ENCODE data around the gene LDB2. TPM values are rescaled to one million over a fixed set of nuclear protein-coding genes. Genes with fewer than 3 reads are reported as not detected.

Gene LDB2
- total RNA-seq, 2 experiments from 2014 or later: not detected

DNA sequence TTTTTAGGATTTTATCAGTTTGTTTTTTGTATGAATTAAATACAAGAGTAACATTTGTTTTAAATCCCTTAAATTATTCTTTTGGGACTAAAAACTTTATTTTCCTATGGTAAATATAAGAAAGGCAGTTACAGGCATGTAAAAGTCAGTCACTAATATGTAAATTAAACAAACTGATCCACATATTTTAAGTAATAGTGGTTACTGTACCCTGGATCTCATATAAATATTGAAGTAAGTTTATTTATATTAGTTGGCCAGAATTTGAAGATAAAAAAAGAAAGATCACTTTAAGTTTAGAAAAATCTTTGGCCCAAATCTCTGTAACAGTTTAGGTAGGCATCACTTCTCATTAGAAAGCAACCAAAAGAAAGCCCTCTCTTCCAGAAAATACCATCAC lies 45.8 kb downstream of the LDB2 start:
- TF ChIP-seq, protein P1, sequence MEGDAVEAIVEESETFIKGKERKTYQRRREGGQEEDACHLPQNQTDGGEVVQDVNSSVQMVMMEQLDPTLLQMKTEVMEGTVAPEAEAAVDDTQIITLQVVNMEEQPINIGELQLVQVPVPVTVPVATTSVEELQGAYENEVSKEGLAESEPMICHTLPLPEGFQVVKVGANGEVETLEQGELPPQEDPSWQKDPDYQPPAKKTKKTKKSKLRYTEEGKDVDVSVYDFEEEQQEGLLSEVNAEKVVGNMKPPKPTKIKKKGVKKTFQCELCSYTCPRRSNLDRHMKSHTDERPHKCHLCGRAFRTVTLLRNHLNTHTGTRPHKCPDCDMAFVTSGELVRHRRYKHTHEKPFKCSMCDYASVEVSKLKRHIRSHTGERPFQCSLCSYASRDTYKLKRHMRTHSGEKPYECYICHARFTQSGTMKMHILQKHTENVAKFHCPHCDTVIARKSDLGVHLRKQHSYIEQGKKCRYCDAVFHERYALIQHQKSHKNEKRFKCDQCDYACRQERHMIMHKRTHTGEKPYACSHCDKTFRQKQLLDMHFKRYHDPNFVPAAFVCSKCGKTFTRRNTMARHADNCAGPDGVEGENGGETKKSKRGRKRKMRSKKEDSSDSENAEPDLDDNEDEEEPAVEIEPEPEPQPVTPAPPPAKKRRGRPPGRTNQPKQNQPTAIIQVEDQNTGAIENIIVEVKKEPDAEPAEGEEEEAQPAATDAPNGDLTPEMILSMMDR (conservative IDR thresholded peaks at IDR 0.05; ENCODE audit: low read length): no peak
- TF ChIP-seq EZH2phosphoT487 (IDR thresholded peaks at IDR 0.05; ENCODE audit: borderline replicate concordance, low read depth, low read length): no peak
- H4K20me1 ChIP-seq (ENCODE audit: insufficient read depth, low read length): no peaks in the 10 kb centered on the region
- H3K27ac ChIP-seq (ENCODE audit: low read depth, low read length, poor library complexity, severe bottlenecking): no peak overlapping the region
- H3K4me1 ChIP-seq (ENCODE audit: insufficient read depth, low read length, poor library complexity, severe bottlenecking): no peaks in the 10 kb centered on the region
- ChIA-PET CTCF (ENCODE audit: unreplicated experiment) (no interaction called here), POLR2A (no interaction called here)
- no peaks in the 10 kb centered on the region for H3K9me3 ChIP-seq (ENCODE audit: low read length)
- H3K9me2 ChIP-seq (ENCODE audit: insufficient read depth, low read length): no peaks in the 10 kb centered on the region
- no peaks in the 10 kb centered on the region for H3K79me2 ChIP-seq (ENCODE audit: insufficient read depth, low read depth, low read length)
- no peak overlapping the region for H3K4me3 ChIP-seq (ENCODE audit: low read depth, low read length, poor library complexity, severe bottlenecking)
- H2AFZ ChIP-seq (ENCODE audit: low read length): no peak overlapping the region
- intact Hi-C loops (cut with micrococcal nuclease; ENCODE audit: unreplicated experiment): no loop called here
- DNase-seq (ENCODE audit: low spot score): no peak
- H3K36me3 ChIP-seq (ENCODE audit: insufficient read depth, low read length): no peaks in the 10 kb centered on the region
- no TSS peak for BruUV-seq (replicated peaks)
- H3K4me2 ChIP-seq (ENCODE audit: low read length): no peak overlapping the region

DNA sequence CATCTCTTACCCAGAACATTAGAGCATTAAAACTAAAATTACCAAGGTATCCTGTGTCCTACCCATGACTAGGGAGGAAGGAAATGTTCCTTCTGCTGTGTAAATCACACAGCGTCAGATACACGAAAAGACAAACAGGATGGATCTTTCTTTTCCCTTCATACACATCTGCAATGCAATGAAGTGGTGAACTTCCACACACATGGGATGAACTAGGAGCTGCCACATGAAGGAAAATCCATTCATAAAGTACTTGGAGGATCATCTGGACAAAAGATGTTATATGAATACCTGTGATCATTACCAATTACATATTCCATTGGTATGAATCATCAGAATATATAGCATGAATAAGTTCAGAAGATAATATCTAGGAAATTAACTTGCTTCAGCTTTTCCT lies 46.2 kb downstream of the LDB2 start:
- H3K9me2 ChIP-seq (ENCODE audit: insufficient read depth, low read length): no peaks in the 10 kb centered on the region
- intact Hi-C loops (cut with micrococcal nuclease; ENCODE audit: unreplicated experiment): no loop called here
- H3K4me1 ChIP-seq (ENCODE audit: insufficient read depth, low read length, poor library complexity, severe bottlenecking): no peaks in the 10 kb centered on the region
- H3K4me2 ChIP-seq (ENCODE audit: low read length): no peak overlapping the region
- no peaks in the 10 kb centered on the region for H3K36me3 ChIP-seq (ENCODE audit: insufficient read depth, low read length)
- ChIA-PET POLR2A (no interaction called here), CTCF (ENCODE audit: unreplicated experiment) (no interaction called here)
- no peak overlapping the region for H3K4me3 ChIP-seq (ENCODE audit: low read depth, low read length, poor library complexity, severe bottlenecking)
- TF ChIP-seq, protein P1 (conservative IDR thresholded peaks at IDR 0.05; ENCODE audit: low read length): no peak
- no peak for TF ChIP-seq EZH2phosphoT487 (IDR thresholded peaks at IDR 0.05; ENCODE audit: borderline replicate concordance, low read depth, low read length)
- BruUV-seq (replicated peaks): no TSS peak
- H4K20me1 ChIP-seq (ENCODE audit: insufficient read depth, low read length): no peaks in the 10 kb centered on the region
- H2AFZ ChIP-seq (ENCODE audit: low read length): no peak overlapping the region
- no peaks in the 10 kb centered on the region for H3K79me2 ChIP-seq (ENCODE audit: insufficient read depth, low read depth, low read length)
- DNase-seq (ENCODE audit: low spot score): no peak
- H3K27ac ChIP-seq (ENCODE audit: low read depth, low read length, poor library complexity, severe bottlenecking): no peak overlapping the region
- H3K9me3 ChIP-seq (ENCODE audit: low read length): no peaks in the 10 kb centered on the region

DNA sequence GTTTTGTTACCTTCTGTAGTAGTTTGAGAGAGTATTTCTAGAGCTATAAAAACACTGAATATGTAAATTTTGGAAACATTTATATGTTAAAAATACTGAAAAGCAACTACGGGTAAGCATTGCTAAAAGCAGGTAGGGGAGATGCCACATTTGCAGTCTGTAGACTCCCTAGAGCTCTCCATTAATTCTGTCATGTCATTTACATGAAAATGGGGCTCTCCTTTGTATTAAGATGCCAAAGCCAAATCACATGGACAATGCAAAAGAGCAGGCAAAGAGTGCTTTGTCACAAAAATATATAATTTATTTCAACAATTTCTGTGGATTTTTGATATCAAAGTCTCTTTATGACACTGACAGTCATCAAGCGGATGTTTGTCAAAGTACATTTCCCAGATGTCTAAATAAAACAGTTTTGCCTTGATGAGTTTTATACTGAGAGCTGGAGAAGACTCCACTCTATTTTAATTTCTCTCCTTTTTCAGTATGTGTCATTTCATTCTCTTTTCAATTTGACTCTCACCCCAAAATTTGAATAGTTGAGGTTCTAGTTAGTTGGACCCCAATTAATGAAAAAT lies 51.8 kb downstream of the LDB2 start:
- no peak for TF ChIP-seq EZH2phosphoT487 (IDR thresholded peaks at IDR 0.05; ENCODE audit: borderline replicate concordance, low read depth, low read length)
- TF ChIP-seq, protein P1 (conservative IDR thresholded peaks at IDR 0.05; ENCODE audit: low read length): no peak
- H3K9me3 ChIP-seq (ENCODE audit: low read length): no peaks in the 10 kb centered on the region
- no TSS peak for BruUV-seq (replicated peaks)
- intact Hi-C loops (cut with micrococcal nuclease; ENCODE audit: unreplicated experiment): no loop called here
- H3K27ac ChIP-seq (ENCODE audit: low read depth, low read length, poor library complexity, severe bottlenecking): no peak overlapping the region
- no peaks in the 10 kb centered on the region for H3K9me2 ChIP-seq (ENCODE audit: insufficient read depth, low read length)
- ChIA-PET CTCF (ENCODE audit: unreplicated experiment) (interaction anchor here (0.6 kb wide), 1 partner anchor 1860 kb away, joined by 3 read pairs; no protein-coding TSS in a partner anchor), POLR2A (interaction anchor here (0.6 kb wide), 1 partner anchor 924 kb away, joined by 3 read pairs; no protein-coding TSS in a partner anchor)
- H4K20me1 ChIP-seq (ENCODE audit: insufficient read depth, low read length): no peaks in the 10 kb centered on the region
- no peak for DNase-seq (ENCODE audit: low spot score)
- H3K4me1 ChIP-seq (ENCODE audit: insufficient read depth, low read length, poor library complexity, severe bottlenecking): no peaks in the 10 kb centered on the region
- H3K4me3 ChIP-seq (ENCODE audit: low read depth, low read length, poor library complexity, severe bottlenecking): no peak overlapping the region
- H2AFZ ChIP-seq (ENCODE audit: low read length): no peak overlapping the region
- H3K79me2 ChIP-seq (ENCODE audit: insufficient read depth, low read depth, low read length): no peaks in the 10 kb centered on the region
- H3K36me3 ChIP-seq (ENCODE audit: insufficient read depth, low read length): no peaks in the 10 kb centered on the region
- no peak overlapping the region for H3K4me2 ChIP-seq (ENCODE audit: low read length)
